Measurements from ENCODE around the gene GLI3.

- TF ChIP-seq, protein P1, sequence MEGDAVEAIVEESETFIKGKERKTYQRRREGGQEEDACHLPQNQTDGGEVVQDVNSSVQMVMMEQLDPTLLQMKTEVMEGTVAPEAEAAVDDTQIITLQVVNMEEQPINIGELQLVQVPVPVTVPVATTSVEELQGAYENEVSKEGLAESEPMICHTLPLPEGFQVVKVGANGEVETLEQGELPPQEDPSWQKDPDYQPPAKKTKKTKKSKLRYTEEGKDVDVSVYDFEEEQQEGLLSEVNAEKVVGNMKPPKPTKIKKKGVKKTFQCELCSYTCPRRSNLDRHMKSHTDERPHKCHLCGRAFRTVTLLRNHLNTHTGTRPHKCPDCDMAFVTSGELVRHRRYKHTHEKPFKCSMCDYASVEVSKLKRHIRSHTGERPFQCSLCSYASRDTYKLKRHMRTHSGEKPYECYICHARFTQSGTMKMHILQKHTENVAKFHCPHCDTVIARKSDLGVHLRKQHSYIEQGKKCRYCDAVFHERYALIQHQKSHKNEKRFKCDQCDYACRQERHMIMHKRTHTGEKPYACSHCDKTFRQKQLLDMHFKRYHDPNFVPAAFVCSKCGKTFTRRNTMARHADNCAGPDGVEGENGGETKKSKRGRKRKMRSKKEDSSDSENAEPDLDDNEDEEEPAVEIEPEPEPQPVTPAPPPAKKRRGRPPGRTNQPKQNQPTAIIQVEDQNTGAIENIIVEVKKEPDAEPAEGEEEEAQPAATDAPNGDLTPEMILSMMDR (IDR thresholded peaks at IDR 0.05): no peak
- TF ChIP-seq POLR2A (IDR thresholded peaks at IDR 0.05) (no peak), POLR2AphosphoS5 (IDR thresholded peaks at IDR 0.05) (no peak)
These were observed 75.3 kb downstream of the GLI3 start for GRCh38 chr7:42161719-42162118.

Data from suprapubic skin (tissue), 4 donors.